ENCODE results near the gene AHI1. TPM values are rescaled to one million over a fixed set of nuclear protein-coding genes. Genes with fewer than 3 reads are reported as not detected.

AHI1 gene
- total and polyA plus RNA-seq, 2 of the 13 experiments (the other 11 are each of a cell fraction or from before 2014, with no cell fraction given): 7.2 to 18.6 TPM

DNA sequence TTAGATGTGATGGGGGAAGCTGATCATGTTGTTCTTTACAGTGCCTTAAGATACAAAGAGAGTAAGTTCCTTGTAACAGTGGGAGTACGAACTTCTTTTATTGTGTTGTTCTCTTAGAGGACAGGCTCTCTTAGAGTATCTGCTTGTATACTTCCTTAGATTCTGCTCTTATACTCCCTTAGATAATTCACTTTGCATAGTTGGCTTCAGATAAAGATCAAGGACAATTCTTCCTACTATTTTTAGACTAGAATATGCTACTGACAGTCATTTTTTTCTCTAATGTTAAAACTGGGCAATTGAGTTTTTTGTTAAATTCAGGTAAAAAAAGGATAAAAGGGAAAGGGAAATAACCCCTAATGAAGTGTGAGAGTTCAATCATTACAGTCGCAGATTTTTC lies 177.7 kb downstream of the AHI1 start:
- H3K9me3 ChIP-seq (ENCODE audit: low read length): no peaks in the 10 kb centered on the region
- POLR2A ChIA-PET: no interaction called here
- no peaks in the 10 kb centered on the region for H4K20me1 ChIP-seq (ENCODE audit: insufficient read depth, low read length)
- FAIRE-seq: no peak
- no peak overlapping the region for H3K27ac ChIP-seq (ENCODE audit: extremely low read length, insufficient read depth, low read length)
- in situ Hi-C loops (cut with HindIII; ENCODE audit: extremely low pct_ligation_motif_present, low pct_unique_long_range_greater_than_20kb): no loop called here
- no peak overlapping the region for H3K9ac ChIP-seq (ENCODE audit: insufficient read depth, low read depth, low read length)
- CTCF ChIA-PET (ENCODE audit: low intra/inter-chr PET ratio, low total read pairs): no interaction called here
- H3K4me1 ChIP-seq (ENCODE audit: insufficient read depth, low read length): no peaks in the 10 kb centered on the region
- no peaks in the 10 kb centered on the region for H3K36me3 ChIP-seq (replicated peaks in 1 of 2; ENCODE audit: control insufficient read depth in 1 of 2, insufficient read depth in 2 of 2, low read length in 2 of 2)
- H3K79me2 ChIP-seq (ENCODE audit: insufficient read depth, low read length): no peaks in the 10 kb centered on the region
- DNase-seq (ENCODE audit: low spot score): no peak
- WGBS (ENCODE audit: low lambda C conversion rate): 92% methylated on average over 2 of the region's 2 CpGs
- no peak overlapping the region for H3K4me3 ChIP-seq (replicated peaks in 1 of 3; ENCODE audit: insufficient read depth in 1 of 3, low read depth in 2 of 3, low read length in 3 of 3)
- H3K4me2 ChIP-seq (ENCODE audit: low read depth, low read length): no peak overlapping the region
- no peak for ATAC-seq
- intact Hi-C loops (cut with micrococcal nuclease; ENCODE audit: unreplicated experiment): no loop called here
- no peak overlapping the region for H2AFZ ChIP-seq (ENCODE audit: low read length)
- H3K27me3 ChIP-seq (ENCODE audit: control insufficient read depth in 1 of 2, insufficient read depth in 2 of 2, low read length in 2 of 2): no peaks in the 10 kb centered on the region
- no TSS peak for BruUV-seq (replicated peaks)
- TF ChIP-seq ZNF329 (CRISPR knock-in tag; IDR thresholded peaks at IDR 0.05; ENCODE audit: low read depth) (no peak), ZSCAN29 (CRISPR knock-in tag; conservative IDR thresholded peaks at IDR 0.05) (no peak), NFKBIZ (CRISPR knock-in tag; IDR thresholded peaks at IDR 0.05) (no peak), ZNF451 (CRISPR knock-in tag; IDR thresholded peaks at IDR 0.05) (no peak), POLR2AphosphoS2 (IDR thresholded peaks at IDR 0.05; ENCODE audit: low read depth, low read length) (no peak)
- TF ChIP-seq, protein P1, sequence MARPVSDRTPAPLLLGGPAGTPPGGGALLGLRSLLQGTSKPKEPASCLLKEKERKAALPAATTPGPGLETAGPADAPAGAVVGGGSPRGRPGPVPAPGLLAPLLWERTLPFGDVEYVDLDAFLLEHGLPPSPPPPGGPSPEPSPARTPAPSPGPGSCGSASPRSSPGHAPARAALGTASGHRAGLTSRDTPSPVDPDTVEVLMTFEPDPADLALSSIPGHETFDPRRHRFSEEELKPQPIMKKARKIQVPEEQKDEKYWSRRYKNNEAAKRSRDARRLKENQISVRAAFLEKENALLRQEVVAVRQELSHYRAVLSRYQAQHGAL (CRISPR knock-in tag; IDR thresholded peaks at IDR 0.05; ENCODE audit: not compliant biosample characterization): no peak
- TF ChIP-seq, protein P2, sequence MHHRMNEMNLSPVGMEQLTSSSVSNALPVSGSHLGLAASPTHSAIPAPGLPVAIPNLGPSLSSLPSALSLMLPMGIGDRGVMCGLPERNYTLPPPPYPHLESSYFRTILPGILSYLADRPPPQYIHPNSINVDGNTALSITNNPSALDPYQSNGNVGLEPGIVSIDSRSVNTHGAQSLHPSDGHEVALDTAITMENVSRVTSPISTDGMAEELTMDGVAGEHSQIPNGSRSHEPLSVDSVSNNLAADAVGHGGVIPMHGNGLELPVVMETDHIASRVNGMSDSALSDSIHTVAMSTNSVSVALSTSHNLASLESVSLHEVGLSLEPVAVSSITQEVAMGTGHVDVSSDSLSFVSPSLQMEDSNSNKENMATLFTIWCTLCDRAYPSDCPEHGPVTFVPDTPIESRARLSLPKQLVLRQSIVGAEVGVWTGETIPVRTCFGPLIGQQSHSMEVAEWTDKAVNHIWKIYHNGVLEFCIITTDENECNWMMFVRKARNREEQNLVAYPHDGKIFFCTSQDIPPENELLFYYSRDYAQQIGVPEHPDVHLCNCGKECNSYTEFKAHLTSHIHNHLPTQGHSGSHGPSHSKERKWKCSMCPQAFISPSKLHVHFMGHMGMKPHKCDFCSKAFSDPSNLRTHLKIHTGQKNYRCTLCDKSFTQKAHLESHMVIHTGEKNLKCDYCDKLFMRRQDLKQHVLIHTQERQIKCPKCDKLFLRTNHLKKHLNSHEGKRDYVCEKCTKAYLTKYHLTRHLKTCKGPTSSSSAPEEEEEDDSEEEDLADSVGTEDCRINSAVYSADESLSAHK (CRISPR knock-in tag; IDR thresholded peaks at IDR 0.05; ENCODE audit: borderline replicate concordance): no peak
- TF ChIP-seq, protein P3, sequence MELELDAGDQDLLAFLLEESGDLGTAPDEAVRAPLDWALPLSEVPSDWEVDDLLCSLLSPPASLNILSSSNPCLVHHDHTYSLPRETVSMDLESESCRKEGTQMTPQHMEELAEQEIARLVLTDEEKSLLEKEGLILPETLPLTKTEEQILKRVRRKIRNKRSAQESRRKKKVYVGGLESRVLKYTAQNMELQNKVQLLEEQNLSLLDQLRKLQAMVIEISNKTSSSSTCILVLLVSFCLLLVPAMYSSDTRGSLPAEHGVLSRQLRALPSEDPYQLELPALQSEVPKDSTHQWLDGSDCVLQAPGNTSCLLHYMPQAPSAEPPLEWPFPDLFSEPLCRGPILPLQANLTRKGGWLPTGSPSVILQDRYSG (CRISPR knock-in tag; IDR thresholded peaks at IDR 0.05): no peak
- TF ChIP-seq, protein P4, sequence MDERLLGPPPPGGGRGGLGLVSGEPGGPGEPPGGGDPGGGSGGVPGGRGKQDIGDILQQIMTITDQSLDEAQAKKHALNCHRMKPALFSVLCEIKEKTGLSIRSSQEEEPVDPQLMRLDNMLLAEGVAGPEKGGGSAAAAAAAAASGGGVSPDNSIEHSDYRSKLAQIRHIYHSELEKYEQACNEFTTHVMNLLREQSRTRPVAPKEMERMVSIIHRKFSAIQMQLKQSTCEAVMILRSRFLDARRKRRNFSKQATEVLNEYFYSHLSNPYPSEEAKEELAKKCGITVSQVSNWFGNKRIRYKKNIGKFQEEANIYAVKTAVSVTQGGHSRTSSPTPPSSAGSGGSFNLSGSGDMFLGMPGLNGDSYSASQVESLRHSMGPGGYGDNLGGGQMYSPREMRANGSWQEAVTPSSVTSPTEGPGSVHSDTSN (CRISPR knock-in tag; IDR thresholded peaks at IDR 0.05): no peak
- TF ChIP-seq, protein P5, sequence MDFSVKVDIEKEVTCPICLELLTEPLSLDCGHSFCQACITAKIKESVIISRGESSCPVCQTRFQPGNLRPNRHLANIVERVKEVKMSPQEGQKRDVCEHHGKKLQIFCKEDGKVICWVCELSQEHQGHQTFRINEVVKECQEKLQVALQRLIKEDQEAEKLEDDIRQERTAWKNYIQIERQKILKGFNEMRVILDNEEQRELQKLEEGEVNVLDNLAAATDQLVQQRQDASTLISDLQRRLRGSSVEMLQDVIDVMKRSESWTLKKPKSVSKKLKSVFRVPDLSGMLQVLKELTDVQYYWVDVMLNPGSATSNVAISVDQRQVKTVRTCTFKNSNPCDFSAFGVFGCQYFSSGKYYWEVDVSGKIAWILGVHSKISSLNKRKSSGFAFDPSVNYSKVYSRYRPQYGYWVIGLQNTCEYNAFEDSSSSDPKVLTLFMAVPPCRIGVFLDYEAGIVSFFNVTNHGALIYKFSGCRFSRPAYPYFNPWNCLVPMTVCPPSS (IDR thresholded peaks at IDR 0.05): no peak
